Chondrocyte (in vitro differentiated cells): Measurements from ENCODE around the gene REEP6. TPM values are rescaled to one million over a fixed set of nuclear protein-coding genes. Genes with fewer than 3 reads are reported as not detected.

Experiments used
- DNase-seq: peaks from one replicate; pipeline ENCODE4 v3.0.0; 2021; ENCODE audit warnings: mixed read lengths, low spot score
- H3K27ac Mint-ChIP-seq: one replicate; pipeline ENCODE4 v1.8.0; 2021; ENCODE audit warnings: mild to moderate bottlenecking, moderate library complexity, mixed read lengths; ENCODE audit not compliant: unreplicated experiment
- H3K27me3 Mint-ChIP-seq: 2 replicates; pipeline ENCODE4 v1.8.0; 2021; ENCODE audit warnings: low read depth, mixed read lengths
- H3K36me3 Mint-ChIP-seq: 2 replicates; pipeline ENCODE4 v1.8.0; 2021; ENCODE audit warnings: low read depth, mixed read lengths
- H3K4me1 Mint-ChIP-seq: 2 replicates; pipeline ENCODE4 v1.8.0; 2021; ENCODE audit warnings: low read depth, mild to moderate bottlenecking, mixed read lengths
- H3K4me3 Mint-ChIP-seq: one replicate; pipeline ENCODE4 v1.8.0; 2021; ENCODE audit warnings: mild to moderate bottlenecking, moderate library complexity, mixed read lengths; ENCODE audit not compliant: unreplicated experiment
- H3K9me3 Mint-ChIP-seq: 2 replicates; pipeline ENCODE4 v1.8.0; 2021; ENCODE audit warnings: low read depth, mixed read lengths
- total RNA-seq: library from RNA; stranded (reverse); gene quantifications from 3 replicates; pipeline ENCODE4 v1.2.1, GENCODE V29; 2021
- TF ChIP-seq, protein P1 (sequence below): fragments of 200-600 bp; sonication (generic); IDR thresholded peaks from 2 replicates; pipeline ENCODE4 v1.5.0; 2021; ENCODE audit warnings: antibody characterized with exemption, mild to moderate bottlenecking, moderate library complexity

The REEP6 gene
- total RNA-seq, 1 donor from 2014 or later, result 2.8 TPM

- TF ChIP-seq, protein P1, sequence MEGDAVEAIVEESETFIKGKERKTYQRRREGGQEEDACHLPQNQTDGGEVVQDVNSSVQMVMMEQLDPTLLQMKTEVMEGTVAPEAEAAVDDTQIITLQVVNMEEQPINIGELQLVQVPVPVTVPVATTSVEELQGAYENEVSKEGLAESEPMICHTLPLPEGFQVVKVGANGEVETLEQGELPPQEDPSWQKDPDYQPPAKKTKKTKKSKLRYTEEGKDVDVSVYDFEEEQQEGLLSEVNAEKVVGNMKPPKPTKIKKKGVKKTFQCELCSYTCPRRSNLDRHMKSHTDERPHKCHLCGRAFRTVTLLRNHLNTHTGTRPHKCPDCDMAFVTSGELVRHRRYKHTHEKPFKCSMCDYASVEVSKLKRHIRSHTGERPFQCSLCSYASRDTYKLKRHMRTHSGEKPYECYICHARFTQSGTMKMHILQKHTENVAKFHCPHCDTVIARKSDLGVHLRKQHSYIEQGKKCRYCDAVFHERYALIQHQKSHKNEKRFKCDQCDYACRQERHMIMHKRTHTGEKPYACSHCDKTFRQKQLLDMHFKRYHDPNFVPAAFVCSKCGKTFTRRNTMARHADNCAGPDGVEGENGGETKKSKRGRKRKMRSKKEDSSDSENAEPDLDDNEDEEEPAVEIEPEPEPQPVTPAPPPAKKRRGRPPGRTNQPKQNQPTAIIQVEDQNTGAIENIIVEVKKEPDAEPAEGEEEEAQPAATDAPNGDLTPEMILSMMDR, result no peak
- DNase-seq, result no peak
- Mint-ChIP-seq H3K36me3 (no peaks in the 10 kb centered on the region), H3K9me3 (no peaks in the 10 kb centered on the region), H3K4me1 (peaks cover 19% of the 10 kb centered on the region), H3K4me3 (no peak overlapping the region), H3K27ac (peak overlapping the region; percentile 51), H3K27me3 (no peaks in the 10 kb centered on the region)
These were observed 18.8 kb downstream of the REEP6 start for GRCh38 chr19:1509602-1510441.

DNA sequence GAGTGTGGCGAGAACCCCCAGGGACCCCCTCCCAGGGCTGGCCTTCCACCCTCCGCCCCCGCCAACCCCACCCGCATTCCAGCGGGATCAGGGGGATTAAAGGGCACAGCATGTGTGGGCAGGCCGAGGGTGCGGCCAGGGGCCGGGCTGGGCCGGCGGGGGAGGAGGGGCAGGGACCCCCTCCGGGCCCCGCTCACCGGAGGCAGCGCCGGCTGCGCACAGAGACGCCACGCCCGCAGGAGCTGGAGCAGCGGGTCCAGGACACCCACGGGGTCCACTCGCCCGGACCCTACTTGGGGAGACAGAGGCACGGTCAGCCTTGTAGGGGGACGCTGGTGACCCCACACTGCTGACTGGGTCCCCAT is 19.4 kb downstream of the REEP6 start:
- Mint-ChIP-seq H3K9me3 (no peaks in the 10 kb centered on the region), H3K4me1 (peaks cover 19% of the 10 kb centered on the region), H3K27ac (no peak overlapping the region), H3K27me3 (no peaks in the 10 kb centered on the region), H3K36me3 (no peaks in the 10 kb centered on the region), H3K4me3 (no peak overlapping the region)
- TF ChIP-seq, protein P1, result no peak
- DNase-seq, result no peak

GRCh38 chr19:1510807-1511206 is 19.8 kb downstream of the REEP6 start:
- no peak for DNase-seq
- no peaks in the 10 kb centered on the region for H3K36me3 Mint-ChIP-seq
- TF ChIP-seq, protein P1, result no peak
- H3K27ac Mint-ChIP-seq, result no peak overlapping the region
- no peaks in the 10 kb centered on the region for H3K9me3 Mint-ChIP-seq
- H3K27me3 Mint-ChIP-seq, result no peaks in the 10 kb centered on the region
- H3K4me1 Mint-ChIP-seq, result peaks cover 19% of the 10 kb centered on the region
- H3K4me3 Mint-ChIP-seq, result no peak overlapping the region

DNA sequence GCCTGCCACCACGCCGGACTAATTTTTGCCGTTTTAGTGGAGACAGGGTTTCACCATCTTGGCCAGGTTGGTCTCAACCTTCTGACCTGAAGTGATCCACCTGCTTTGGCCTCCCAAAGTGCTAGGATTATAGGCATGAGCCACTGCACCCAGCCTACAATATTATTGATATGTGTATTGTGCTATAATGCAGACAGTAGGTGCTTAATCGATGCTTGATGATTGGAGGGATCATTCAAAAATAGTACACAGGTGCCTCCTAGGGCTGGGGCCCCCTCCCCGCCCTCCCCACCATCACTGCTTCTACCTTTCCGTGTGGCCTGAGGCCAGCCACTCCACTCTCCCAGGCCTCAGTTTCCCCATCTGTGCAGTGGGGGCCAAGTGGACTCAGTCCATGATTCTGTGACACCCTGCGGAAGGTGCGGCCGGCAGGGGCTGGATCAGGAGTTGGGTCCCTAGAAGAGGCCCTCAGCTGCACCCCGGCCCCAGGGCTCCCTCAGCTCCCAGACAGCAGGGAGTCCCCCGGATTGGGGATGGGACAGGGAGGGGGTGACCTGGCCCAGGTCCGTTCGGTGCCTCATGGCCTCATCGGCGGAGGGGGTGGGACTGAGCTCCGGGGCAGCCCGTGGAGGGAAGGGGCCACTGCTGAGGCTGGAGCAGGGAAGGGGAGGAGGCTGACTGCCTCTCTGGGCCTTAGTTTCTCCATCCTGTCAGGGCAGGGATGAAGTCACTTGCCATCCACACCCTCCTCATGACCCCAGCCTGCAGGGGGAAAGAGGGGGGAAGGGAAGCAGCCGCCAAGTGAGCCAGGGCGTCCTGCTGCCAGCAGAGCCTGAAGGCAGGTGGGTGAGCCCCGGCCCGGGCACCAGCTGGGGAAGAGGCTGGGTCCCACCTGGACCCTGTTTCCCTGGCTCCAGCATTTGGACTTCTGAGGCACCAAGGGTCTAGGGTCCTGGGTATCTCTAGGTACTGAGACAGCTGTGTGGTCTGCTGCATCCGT is 20.6 kb downstream of the REEP6 start:
- DNase-seq, result no peak
- Mint-ChIP-seq H3K4me3 (peak overlapping the region; percentile 60), H3K9me3 (no peaks in the 10 kb centered on the region), H3K4me1 (peaks cover 19% of the 10 kb centered on the region), H3K27ac (no peak overlapping the region), H3K27me3 (no peaks in the 10 kb centered on the region), H3K36me3 (no peaks in the 10 kb centered on the region)
- TF ChIP-seq, protein P1, result no peak
